Progenitor cell of endocrine pancreas (in vitro differentiated cells): ENCODE data around the gene TBC1D12. TPM values are rescaled to one million over a fixed set of nuclear protein-coding genes. Genes with fewer than 3 reads are reported as not detected.

ENCODE experiments used
- DNase-seq: peaks from one replicate; pipeline ENCODE4 v3.0.0; 2021; ENCODE audit warnings: low spot score; ENCODE audit not compliant: unreplicated experiment
- H3K27ac Mint-ChIP-seq: 2 replicates; pipeline ENCODE4 v1.8.0; 2021; ENCODE audit warnings: mild to moderate bottlenecking, moderate library complexity, mixed read lengths
- H3K27me3 Mint-ChIP-seq: 2 replicates; pipeline ENCODE4 v1.8.0; 2021; ENCODE audit warnings: mixed read lengths
- H3K36me3 Mint-ChIP-seq: 2 replicates; pipeline ENCODE4 v1.8.0; 2022; ENCODE audit warnings: mixed read lengths; ENCODE audit not compliant: insufficient read depth
- H3K4me1 Mint-ChIP-seq: 2 replicates; pipeline ENCODE4 v1.8.0; 2021; ENCODE audit warnings: low read depth, mixed read lengths
- H3K4me3 Mint-ChIP-seq: 2 replicates; pipeline ENCODE4 v1.8.0; 2021; ENCODE audit warnings: low read depth, mild to moderate bottlenecking, moderate library complexity, mixed read lengths
- H3K9me3 Mint-ChIP-seq: 2 replicates; pipeline ENCODE4 v1.8.0; 2021; ENCODE audit warnings: low read depth, mixed read lengths
- total RNA-seq: library from RNA; stranded (reverse); gene quantifications from 2 replicates; pipeline ENCODE4 v1.2.1, GENCODE V29; 2021
- TF ChIP-seq, protein P1 (sequence below): fragments of 200-600 bp; sonication (generic); IDR thresholded peaks from one replicate; pipeline ENCODE4 v1.5.0; 2021; ENCODE audit warnings: antibody characterized with exemption, mild to moderate bottlenecking; ENCODE audit not compliant: unreplicated experiment

The TBC1D12 gene
- total RNA-seq, 1 donor from 2014 or later = 8.0 TPM

DNA sequence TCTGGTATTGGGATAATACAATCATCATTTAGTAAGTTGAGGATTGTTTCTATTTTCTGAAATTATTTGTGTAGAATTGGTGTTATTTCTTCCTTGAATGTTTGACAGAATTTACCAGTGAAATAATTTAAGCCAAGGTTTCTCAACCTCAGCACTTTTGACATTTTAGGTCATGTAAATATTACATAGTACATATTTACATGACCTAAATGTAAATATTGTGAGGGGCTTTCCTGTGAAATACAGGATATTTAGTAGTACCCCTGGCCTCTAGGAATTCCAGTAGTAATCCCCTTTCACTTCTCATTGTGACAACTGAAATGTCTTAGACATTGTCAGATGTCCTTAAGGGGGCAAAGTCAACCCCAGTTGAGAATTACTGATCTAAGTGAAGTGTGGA, 59.8 kb downstream of the TBC1D12 start:
- peaks cover 27% of the 10 kb centered on the region for H3K36me3 Mint-ChIP-seq
- H3K9me3 Mint-ChIP-seq = peaks cover 28% of the 10 kb centered on the region
- no peak overlapping the region for H3K4me3 Mint-ChIP-seq
- TF ChIP-seq, protein P1, sequence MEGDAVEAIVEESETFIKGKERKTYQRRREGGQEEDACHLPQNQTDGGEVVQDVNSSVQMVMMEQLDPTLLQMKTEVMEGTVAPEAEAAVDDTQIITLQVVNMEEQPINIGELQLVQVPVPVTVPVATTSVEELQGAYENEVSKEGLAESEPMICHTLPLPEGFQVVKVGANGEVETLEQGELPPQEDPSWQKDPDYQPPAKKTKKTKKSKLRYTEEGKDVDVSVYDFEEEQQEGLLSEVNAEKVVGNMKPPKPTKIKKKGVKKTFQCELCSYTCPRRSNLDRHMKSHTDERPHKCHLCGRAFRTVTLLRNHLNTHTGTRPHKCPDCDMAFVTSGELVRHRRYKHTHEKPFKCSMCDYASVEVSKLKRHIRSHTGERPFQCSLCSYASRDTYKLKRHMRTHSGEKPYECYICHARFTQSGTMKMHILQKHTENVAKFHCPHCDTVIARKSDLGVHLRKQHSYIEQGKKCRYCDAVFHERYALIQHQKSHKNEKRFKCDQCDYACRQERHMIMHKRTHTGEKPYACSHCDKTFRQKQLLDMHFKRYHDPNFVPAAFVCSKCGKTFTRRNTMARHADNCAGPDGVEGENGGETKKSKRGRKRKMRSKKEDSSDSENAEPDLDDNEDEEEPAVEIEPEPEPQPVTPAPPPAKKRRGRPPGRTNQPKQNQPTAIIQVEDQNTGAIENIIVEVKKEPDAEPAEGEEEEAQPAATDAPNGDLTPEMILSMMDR = no peak
- no peaks in the 10 kb centered on the region for H3K4me1 Mint-ChIP-seq
- H3K27ac Mint-ChIP-seq = no peak overlapping the region
- no peak for DNase-seq
- H3K27me3 Mint-ChIP-seq = no peaks in the 10 kb centered on the region

DNA sequence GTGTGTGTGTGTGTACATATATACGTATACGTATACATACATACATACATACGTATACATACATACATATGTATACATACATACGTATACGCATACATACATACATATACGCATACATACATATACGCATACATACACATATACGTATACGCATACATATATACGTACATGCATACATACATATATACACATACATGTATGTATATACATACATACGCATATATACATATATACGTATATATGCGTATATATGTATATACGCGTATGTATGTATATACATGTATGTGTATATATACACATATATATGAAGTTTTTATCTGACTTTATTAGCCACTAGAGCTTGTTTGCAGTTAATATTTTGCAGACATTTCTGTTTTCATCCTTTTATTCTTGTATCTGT, 63.3 kb downstream of the TBC1D12 start:
- peaks cover 10% of the 10 kb centered on the region for H3K36me3 Mint-ChIP-seq
- H3K4me3 Mint-ChIP-seq = no peak overlapping the region
- DNase-seq = no peak
- H3K27ac Mint-ChIP-seq = no peak overlapping the region
- H3K27me3 Mint-ChIP-seq = no peaks in the 10 kb centered on the region
- TF ChIP-seq, protein P1 = no peak
- peaks cover 10% of the 10 kb centered on the region for H3K9me3 Mint-ChIP-seq
- H3K4me1 Mint-ChIP-seq = no peaks in the 10 kb centered on the region

DNA sequence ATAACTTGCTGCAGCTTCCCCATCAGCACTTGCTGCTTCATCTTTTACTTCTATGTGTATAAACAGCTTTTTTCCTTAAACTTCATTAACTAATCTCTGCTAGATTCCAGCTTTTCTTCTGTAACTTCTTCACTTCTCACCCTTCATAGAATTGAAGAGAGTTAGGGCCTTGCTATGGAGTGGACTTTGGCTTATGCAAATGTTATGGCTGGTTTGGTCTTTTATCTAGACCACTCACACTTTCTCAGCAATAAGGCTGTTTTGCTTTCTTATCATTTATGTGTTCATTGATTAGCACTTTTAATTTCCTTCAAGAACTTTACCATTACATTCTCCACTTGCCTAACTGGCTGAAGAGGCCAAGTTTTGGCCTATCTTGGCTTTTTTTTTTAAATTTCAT, 79.1 kb downstream of the TBC1D12 start:
- H3K27me3 Mint-ChIP-seq = no peaks in the 10 kb centered on the region
- H3K36me3 Mint-ChIP-seq = peaks cover 25% of the 10 kb centered on the region
- no peak for DNase-seq
- H3K4me3 Mint-ChIP-seq = no peak overlapping the region
- peaks cover 8% of the 10 kb centered on the region for H3K4me1 Mint-ChIP-seq
- H3K27ac Mint-ChIP-seq = no peak overlapping the region
- H3K9me3 Mint-ChIP-seq = peaks cover 20% of the 10 kb centered on the region
- TF ChIP-seq, protein P1 = no peak

DNA sequence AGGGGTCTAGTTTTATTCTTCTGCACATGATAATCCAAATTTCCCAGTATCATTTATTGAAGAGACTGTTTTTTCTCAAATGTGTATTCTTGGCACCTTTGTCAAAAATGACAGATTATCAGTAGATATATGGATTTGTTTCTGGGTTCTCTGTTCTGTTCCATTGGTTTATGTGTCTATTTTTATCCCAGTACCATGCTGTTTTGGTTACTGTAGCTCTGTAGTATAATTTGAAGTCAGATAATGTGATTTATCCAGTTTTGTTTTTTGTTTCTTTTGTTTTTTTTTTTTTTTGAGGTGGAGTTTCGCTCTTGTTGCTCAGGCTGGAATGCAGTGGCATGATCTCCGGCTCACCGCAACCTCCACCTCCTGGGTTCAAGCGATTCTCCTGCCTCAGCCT, 81.6 kb downstream of the TBC1D12 start:
- no peak for DNase-seq
- TF ChIP-seq, protein P1 = no peak
- H3K9me3 Mint-ChIP-seq = peaks cover 30% of the 10 kb centered on the region
- H3K4me3 Mint-ChIP-seq = no peak overlapping the region
- H3K4me1 Mint-ChIP-seq = peaks cover 8% of the 10 kb centered on the region
- peaks cover 27% of the 10 kb centered on the region for H3K36me3 Mint-ChIP-seq
- H3K27ac Mint-ChIP-seq = no peak overlapping the region
- no peaks in the 10 kb centered on the region for H3K27me3 Mint-ChIP-seq

DNA sequence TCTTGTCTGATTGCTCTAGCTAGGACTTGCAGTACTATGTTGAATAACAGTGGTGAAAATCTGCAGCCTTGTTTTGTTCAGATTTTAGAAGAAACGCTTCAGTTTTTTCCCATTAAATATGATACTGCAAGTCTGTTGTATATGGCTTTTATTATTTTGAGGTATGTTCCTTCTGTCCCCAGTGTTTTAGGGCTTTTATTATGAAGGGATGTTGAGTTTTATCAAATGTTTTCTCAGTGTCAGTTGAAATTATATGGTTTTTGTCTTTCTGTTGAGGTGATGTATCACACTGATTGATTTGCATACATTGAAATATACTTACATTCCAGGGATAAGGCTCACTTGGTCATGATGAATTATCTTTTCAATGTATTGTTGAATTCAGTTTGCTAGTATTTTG, 82.8 kb downstream of the TBC1D12 start:
- TF ChIP-seq, protein P1 = no peak
- peaks cover 8% of the 10 kb centered on the region for H3K4me1 Mint-ChIP-seq
- H3K27ac Mint-ChIP-seq = no peak overlapping the region
- H3K27me3 Mint-ChIP-seq = no peaks in the 10 kb centered on the region
- H3K9me3 Mint-ChIP-seq = peaks cover 26% of the 10 kb centered on the region
- no peak overlapping the region for H3K4me3 Mint-ChIP-seq
- peaks cover 27% of the 10 kb centered on the region for H3K36me3 Mint-ChIP-seq
- no peak for DNase-seq
